Measurements from ENCODE around the gene E2F7.

The E2F7 gene

DNA sequence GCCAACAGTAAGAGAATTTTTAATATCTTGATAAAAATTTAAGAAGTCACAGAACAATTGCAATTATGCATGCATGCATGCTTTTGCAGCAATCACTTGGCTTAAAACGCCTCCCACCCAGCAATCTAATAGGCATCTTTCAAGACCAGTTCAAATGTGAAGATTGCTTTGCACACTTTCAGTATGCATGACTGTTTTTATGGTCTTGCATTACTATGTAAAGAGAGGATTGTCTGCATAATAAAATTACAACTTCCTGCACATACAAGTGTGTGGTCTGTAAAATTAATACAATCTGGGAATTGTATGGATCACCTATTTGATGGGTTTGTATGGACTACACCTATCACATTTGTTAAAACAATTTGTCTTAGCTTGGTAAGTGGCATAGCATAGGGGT lies 48.8 kb downstream of the E2F7 start:
- DNase-seq (ENCODE audit: low read depth) = no peak

DNA sequence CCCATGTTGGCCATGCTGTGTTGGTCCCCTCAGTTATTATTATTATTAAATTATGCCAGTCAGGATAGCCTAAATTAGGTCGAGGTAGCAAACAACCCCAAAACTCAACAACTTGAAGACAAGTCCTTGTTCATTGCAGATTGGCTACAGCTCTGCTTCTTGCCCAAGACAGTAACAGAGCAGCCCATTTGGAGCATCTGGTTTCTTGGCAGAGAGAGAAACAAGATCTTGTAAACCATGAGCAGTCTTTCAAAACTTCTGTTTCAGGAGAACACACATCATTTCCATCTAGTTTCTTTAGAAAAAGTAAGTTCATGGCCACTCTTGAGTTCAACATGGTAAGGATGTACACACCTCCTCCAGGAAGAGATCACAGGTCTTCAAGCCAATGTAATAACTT lies 52.3 kb downstream of the E2F7 start:
- no peak for DNase-seq (ENCODE audit: low read depth)

DNA sequence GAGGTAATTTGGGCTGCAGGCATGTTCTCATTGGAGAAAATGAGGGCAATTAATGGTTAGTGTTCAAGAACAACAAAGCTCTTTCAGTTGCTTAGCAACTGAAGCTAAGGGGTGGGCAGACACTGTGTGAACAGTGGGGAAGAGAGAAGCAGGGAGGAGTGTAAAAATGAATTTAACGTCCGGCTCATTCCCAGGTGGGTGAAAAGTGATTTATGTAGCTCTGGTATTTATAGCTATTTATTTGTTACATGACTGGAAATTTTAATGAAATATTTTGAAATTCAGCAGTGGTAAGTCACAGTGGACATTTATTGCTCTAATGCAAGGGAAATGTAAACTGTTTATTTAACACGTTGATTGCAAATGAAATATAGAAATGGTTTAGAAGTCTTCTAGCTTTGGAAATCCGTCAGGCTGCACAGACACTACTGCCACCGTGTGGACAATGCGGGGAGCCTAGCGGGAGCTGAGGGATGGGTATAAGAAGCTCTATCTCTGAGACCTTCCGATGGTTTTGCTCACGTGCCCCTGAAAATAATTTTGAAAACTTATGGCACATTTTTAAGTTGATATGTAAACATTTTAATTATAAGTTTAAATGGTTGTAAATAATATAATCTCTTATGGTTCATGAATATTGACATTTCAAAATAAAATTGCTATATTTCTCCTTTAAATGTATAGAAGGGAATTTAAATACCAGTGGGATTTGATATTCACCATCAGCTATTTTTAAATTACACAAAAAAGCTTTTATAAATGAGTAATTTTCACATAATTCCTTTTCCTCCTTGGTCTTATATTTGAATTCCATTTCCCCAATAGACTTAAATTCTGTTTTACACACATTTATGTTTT lies 54.4 kb downstream of the E2F7 start:
- DNase-seq (ENCODE audit: low read depth) = no peak

DNA sequence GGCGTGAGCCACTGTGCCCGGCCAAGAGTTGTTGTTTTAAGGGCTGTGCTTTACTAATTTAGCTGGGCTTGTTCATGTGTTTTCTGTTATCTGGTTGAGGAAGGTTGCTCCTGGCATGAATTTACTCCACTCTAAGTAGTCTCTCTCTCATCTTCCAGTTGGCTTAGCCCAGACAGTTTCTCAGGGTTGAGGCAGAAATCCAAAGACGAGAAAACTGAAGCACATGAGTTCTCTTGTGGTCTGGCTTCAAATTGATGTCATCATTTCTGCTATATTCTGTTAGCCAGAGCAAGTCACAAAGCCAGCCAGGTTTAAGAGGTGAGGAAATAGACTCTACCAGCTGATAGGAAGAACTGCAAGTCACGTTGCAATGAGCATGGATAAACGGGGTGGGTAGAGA lies 57.9 kb downstream of the E2F7 start:
- DNase-seq (ENCODE audit: low read depth) = no peak

DNA sequence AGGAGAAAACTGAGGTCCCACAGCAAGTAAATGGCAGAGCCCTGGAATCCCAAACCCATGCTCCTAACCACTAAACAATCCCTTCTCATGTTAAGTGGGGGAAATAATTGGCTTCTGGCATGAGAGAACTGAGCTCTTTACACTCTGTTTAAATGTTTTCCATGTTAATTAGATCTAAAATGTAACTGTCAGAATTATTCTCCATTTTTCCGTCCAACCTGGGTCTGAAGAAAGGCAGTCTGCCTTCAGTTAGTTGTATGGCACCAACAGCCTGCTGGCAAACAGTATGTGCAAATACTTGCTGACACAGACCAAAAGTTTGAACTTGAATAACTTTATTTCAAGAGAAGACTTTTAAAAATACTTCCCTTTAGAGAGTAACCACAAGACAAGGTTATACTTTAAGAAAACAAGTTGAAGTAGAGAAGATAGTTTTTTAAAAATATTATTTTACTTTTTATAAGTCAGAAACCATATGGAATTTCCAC lies 59.7 kb downstream of the E2F7 start:
- no peak for DNase-seq (ENCODE audit: low read depth)

DNA sequence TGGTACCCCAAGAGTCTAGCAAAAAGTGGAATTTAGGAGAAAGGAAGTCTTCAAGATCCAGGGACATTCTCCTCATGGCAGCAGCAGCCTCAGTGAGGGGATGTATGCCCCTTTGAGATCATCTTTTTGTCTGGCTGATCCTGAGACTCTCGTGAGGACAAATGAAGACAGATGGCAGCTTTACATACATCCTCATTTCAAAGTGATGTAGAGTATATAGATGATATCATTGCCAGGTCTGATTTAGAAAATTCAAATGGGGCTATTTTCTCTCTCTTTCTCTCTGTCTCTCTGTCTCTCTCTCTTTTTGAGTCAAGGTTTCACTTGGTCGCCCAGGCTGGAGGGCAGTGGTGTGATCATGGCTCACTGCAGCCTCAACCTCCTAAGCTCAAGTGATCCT lies 61.5 kb downstream of the E2F7 start:
- no peak for DNase-seq (ENCODE audit: low read depth)

DNA sequence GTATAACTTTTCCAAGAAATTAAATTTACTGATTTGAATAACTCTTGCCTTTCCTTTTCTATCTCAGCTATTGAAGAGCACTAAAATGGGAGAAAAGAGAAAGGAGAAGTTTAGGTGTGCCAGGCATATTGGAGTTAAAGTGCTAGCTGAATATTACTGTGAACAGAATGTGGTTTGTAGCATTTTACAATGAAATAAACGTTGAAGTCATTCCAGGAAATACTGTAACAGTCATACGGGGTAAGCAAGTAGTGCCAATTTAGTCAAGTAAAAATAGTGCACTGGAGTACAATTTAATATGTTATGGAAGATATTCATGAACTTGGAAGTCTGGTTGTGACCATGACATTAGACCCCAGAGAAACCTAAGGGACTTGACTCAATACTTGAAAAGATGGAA lies 62.1 kb downstream of the E2F7 start:
- no peak for DNase-seq (ENCODE audit: low read depth)

DNA sequence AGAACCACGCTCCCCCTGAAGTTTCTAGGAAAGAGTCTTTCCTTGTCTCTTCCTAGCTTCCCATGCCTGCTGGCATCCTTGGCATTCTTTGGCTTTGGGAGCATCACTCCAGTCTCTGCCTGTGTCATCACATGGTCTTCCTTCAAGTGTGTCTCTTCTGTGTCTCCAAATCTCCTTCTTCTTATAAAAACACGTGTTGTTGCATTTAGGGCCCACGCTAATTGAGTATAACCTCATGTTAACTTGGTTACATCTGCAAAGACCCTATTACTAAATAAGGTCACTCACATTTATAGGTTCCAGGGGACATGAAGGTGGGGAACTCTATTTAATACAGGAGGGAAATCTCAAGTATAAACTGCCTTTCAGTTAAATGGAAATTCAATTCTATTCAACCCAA lies 63.0 kb downstream of the E2F7 start:
- DNase-seq (ENCODE audit: low read depth) = no peak

DNA sequence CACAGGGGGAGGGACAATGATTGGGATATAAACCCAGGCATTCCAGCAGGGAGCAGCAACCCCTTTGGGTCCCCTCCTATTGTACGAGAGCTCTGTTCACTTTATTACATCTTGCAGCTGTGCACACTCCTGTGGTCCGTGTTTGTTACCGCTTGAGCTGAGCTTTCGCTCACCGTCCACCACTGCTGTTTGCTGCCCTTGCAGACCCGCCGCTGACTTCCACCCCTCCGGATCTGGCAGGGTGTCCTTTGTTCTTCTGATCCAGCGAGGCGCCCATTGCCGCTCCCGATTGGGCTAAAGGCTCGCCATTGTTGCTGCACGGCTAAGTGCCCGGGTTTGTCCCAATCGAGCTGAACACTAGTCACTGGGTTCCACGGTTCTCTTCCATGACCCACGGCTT lies 64.1 kb downstream of the E2F7 start:
- no peak for DNase-seq (ENCODE audit: low read depth)

DNA sequence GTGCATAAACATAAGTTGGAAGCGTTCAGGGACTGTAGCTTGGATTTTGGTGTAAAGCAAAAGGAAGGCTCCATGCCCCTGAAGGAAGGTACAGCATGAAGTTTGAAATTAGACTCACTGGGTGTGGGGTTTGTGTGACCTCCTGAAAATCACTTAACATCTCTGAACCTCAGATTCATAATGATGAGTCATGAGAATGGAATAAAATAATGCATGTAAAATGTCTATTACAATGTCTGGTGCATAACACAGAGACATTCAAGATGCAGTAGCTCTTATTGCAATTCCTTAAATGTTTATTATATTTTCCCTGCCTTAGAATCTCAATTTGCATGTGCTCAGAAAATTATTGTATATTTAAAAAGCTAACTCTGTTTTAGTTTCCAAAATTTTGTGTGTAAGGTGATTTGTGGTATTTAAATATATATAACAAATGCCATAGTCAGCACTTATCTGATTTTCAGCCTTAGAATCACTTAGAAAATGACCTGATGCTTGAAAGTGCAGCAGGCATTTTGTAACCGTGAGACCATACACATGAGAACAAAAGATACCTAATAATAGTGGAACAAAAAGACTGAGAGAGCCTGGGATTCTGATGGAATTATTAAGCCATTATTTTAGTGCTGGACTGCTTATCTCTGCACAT lies 66.3 kb downstream of the E2F7 start:
- no peak for DNase-seq (ENCODE audit: low read depth)

DNA sequence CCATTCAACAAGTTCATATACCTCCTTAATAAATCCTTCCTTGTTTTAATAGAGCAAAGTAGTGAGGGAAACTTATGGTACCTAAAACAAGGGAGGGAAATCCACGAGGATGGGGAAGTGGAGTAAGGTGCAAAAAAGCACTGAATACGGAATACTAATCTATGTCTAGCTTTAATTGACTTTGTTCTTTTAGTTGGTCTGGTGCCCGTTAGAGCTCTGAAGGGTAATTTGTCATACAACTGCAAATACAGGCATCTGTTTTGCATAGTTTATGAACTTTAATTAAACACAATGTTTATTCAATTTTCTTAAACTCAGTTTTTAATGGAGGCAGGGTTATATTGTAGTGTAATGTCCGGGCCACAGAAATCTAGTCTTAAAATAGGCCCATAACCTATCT lies 67.0 kb downstream of the E2F7 start:
- DNase-seq (ENCODE audit: low read depth) = no peak

DNA sequence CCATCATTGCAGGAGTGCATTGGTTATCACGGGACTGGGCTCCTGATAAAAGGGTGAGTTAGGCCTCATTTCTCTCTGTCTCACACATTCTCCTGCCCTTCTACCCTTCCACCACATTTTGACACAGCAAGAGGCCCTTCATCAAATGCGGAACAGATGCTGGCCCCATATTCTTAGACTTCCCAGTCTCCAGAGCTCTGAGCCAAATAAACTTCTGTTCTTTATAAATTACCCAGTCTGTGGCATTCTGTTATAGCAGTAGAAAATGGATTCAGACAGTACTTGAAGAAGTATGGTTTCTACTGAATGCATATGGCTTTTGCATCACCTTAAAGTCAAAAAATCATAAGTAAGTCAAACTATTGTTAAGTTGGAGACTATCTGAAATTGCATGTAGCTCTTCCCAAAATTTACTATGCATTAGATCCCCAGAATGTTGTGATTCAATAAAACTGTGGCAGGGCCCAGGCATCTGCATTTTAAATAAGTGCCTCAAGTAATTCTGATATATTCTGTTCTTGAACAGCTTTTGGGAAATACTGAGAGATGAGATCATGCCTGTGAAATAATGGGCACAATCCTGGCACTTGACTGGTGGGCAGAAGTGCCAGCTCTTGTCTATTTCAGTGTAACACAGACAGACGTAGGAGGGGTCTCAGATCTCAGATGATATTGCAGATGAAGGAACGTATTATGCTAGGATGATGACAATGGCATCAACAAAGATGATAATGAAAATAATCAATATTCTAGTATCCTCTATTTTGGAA lies 68.2 kb downstream of the E2F7 start:
- DNase-seq (ENCODE audit: low read depth) = no peak

DNA sequence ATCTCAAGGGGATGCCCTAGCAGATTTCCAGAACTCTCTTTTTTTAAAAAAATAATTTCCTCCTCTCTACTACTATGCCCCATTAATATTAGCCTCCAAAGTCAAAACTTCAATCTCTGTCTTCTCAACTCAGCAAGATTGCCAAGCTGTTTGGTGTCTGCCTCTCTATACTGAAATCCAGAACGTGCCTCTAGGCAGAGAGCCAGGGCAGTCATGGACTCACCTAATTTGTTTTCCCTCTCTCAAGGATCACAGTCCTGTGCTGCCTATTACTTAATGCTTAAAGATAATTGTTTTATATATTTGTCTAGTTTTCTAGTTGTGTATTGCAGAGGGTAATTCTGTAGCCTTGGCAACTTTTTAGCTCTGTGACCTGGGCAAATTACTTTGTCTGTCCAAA lies 74.7 kb downstream of the E2F7 start:
- no peak for DNase-seq (ENCODE audit: low read depth)

DNA sequence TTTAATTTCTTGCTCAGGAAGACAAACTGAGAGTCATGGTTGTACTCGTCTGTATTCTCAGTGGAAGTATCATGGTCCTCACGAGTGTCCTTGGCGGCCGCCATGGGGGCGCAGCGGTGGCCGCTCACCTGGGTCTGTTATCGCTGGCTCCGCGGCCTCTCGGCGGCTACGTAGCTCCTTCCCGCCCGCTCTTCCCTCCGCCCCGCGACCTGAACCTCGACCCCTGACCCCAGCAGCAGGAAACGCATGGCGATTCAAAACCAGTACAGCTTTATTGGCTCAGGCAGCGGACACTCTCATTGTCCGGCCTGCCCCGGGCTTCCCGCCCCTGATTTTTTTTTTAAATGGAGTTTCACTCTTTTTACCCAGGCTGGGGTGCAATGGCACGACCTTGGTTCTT lies 80.8 kb downstream of the E2F7 start:
- no peak for DNase-seq (ENCODE audit: low read depth)

DNA sequence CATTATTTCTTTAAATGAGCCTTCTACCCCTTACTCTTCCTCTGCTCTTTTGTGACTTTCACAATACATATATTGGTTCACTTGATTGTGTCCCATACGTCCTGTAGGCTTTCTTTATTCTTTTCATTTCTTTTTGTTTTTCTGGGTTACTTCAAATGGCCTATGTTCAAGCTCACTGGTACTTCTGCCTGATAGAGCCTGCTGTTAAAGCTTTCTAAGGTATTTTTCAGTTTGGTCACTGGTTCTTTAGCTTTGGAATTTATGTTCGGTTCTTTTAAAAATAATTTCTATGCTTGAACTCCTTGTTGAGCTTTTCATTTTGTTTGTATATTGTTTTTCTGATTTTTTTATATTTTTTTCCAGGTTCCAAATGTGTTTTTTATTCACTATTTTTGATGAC lies 81.9 kb downstream of the E2F7 start:
- no peak for DNase-seq (ENCODE audit: low read depth)

DNA sequence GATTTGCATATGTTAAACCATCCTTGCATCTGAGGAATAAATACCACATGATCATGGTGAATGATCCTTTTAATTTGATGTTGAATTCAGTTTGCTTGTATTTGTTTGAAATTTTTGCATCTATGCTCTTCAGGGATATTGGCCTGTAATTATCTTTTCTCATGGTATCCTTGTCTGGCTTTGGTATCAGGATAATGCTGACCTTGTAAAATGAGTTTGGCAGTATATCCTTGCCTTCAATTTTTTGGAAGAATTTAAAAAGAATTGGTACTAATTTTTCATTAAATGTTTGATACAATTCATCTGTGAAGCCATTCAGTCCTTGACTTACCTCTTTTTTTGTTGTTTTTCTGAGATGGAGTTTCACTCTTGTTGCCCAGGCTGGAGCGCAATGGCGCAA lies 85.2 kb downstream of the E2F7 start:
- no peak for DNase-seq (ENCODE audit: low read depth)

DNA sequence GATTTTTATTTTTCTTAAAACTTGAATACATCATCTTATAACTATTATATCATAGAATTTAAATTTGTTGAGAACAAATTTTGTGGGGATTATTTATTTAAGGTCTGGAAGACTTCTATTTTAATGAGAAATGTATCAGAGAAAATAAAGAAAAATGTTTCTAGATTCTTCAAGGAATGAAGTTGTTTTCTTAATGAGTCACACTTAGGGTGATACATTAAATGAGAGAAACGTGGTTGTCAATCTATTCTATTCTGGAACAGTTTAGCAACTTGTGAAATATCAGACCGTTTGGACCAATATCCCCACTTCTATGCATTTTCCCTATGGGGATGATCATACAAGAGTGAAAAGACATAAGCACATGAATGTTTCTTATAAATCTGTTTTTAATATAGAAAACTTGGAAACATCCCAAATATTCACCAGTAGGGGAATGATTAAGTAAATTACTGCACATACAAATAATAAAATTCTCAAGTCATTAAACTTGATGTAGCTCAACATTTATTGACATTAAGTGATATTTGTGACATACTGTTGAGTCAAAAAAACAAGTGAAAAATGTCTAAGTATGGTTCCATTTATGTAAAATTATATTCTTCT lies 88.5 kb downstream of the E2F7 start:
- no peak for DNase-seq (ENCODE audit: low read depth)
